ENCODE measurements around the gene ITGA3.
A peak's percentile ranks its signal among the peaks of the same experiment; 100 is the strongest.
"Not testable (repeated sequence)": the region's sequence is repeated elsewhere in the genome, so short reads cannot be mapped to it uniquely, and the experiment has no call there.

Gene ITGA3

GRCh38 chr17:50052241-50052796, 3.6 kb upstream of the ITGA3 start:
- DNase-seq (ENCODE audit: low spot score) = no peak

DNA sequence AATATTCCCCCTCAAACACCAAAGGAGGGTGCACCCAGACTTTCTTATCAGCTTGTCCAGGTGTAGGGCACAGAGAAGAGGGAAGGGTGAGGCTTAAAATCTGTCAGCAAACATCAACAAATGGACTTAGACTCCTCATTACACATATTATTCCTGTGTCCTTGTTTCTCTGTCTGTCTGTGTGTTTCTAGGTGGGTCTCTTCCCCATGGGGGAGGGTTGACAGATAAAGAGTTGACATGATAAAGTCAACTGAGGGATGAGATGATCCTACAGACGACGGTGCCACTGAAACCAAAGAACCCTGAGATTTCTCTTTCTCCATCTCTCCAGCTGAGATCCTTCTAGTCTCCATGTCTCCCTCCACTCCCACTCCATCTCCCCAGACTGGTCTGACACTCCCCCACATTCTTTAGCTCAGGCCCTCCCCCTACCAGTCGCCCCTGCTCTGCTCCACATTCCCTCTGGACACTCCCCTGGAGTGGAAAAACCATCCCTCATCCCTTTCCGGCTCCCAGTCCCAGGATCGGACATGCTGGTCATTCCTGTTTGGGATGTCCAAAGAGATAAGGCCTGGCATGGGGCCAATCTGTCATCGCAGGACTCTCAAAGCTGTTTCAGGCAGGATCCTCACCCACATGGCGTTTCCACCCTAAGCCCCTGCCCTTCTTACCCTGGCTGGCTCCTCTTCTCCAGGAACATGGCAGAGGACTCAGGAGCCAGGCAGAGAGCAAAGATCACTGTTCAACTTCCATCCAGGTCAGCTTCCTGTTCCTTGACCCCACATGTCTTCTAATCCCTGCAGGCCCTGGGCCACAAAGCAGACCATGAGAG, 2.9 kb upstream of the ITGA3 start:
- DNase-seq (ENCODE audit: low spot score) = no peak

GRCh38 chr17:50053654-50053960, 2.3 kb upstream of the ITGA3 start:
- DNase-seq (ENCODE audit: low spot score) = no peak

DNA sequence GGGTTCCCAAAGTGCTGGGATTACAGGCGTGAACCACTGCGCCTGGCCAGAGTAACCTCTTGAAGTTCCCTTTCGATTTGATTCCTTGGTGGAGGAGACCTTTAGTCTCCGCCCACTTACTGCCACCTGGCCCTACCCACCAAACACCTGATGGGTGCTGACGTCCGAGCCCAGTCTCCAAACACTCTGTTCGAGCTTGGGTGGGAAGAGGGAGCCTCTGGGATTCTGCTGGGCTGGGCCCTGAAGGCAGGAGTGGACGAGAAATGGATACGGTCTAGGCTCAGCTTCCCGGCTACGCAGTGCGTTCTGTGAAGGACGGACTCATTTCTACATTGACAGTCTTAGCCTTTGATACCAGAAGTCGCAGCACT, 870 bp upstream of the ITGA3 start:
- DNase-seq (ENCODE audit: low spot score) = peak; percentile 93

- DNase-seq (ENCODE audit: low spot score) = peak; percentile 84
These were observed 479 bp downstream of the ITGA3 start for GRCh38 chr17:50056217-50056960.

DNA sequence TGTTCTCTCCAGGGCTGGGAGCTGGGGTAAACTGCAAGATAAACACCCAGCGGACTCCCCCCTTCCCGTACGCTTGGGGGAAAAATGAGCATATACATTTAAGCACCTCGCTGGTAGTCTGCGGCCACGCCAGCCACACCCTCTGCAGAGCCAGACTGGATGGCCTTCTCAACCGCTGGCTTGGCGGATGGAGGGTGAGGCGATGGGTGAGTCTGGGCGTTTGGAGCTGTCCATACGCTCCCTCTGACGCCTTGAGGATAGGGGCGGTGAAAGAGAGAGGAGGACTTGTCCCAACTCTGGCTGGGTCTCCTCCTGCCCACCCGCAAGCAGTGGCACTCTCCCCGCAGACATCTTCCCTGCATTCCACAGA, 1.0 kb downstream of the ITGA3 start:
- DNase-seq (ENCODE audit: low spot score) = no peak

DNA sequence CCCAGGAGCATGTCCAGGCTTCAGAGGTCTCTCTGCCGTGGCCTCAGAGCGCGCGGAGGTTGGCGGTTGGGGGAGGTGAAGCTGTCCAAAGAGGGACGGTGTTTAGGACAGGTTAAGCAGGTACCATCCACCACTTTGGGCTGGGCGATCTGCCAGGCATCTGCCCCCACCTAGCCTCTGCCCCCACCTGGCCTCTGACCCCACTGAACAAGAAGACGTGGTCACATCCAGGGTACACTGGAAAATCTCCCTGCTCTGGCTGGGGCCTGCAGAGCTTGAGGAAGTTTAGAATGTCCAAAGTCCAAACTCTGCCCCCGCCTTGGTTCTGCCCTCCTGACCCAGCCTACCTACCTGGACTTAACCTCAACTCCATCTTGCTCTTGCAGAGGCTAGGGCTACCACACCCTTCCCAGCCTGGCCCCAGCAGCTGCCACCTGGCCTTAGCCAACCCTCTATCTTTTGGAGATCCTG, 1.6 kb downstream of the ITGA3 start:
- DNase-seq (ENCODE audit: low spot score) = no peak

GRCh38 chr17:50058296-50058953, 2.5 kb downstream of the ITGA3 start:
- DNase-seq (ENCODE audit: low spot score) = no peak

- no peak for DNase-seq (ENCODE audit: low spot score)
These were observed 3.3 kb downstream of the ITGA3 start for GRCh38 chr17:50059256-50059655.

DNA sequence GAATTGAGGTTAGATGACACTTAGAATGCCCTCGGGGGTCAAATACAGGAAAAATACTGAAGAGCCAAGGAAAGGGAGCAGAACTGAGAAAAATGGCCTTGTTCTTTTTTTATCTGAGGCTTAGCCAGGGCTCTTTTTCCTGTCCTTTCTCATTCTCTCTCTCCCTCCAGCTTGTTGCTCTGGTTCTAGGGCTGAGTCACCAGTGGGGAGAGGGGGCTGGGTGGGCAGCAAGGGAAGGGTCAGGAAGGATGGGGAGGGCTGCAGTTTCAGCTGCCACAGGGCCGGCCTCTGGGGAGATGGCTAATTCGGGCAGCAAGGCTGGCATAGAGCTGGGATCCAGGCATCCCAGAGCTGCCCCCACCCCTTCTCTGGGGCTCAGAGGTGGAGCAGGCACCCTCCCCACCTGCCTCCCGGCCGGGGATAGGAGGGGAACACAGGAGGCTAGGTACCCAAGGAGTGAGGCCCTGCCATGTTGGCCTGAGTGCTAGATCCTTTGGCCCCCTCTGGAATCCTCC, 3.9 kb downstream of the ITGA3 start:
- no peak for DNase-seq (ENCODE audit: low spot score)

- DNase-seq (ENCODE audit: low spot score) = no peak
These were observed 5.2 kb downstream of the ITGA3 start for GRCh38 chr17:50060951-50061712.

DNA sequence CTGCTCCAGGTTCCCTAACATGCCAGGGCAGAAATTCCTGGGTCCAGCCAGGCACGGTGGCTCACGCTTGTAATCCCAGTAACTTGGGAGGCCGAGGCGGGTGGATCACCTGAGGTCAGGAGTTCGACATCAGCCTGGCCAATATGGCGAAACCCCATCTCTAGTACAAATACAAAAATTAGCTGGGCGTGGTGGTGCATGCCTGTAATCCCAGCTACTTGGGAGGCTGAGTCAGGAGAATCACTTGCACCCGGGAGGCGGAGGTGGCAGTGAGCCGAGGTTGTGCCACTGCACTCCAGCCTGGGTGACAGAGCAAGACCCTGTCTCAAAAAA, 5.8 kb downstream of the ITGA3 start:
- DNase-seq (ENCODE audit: low spot score) = not testable (repeated sequence)

DNA sequence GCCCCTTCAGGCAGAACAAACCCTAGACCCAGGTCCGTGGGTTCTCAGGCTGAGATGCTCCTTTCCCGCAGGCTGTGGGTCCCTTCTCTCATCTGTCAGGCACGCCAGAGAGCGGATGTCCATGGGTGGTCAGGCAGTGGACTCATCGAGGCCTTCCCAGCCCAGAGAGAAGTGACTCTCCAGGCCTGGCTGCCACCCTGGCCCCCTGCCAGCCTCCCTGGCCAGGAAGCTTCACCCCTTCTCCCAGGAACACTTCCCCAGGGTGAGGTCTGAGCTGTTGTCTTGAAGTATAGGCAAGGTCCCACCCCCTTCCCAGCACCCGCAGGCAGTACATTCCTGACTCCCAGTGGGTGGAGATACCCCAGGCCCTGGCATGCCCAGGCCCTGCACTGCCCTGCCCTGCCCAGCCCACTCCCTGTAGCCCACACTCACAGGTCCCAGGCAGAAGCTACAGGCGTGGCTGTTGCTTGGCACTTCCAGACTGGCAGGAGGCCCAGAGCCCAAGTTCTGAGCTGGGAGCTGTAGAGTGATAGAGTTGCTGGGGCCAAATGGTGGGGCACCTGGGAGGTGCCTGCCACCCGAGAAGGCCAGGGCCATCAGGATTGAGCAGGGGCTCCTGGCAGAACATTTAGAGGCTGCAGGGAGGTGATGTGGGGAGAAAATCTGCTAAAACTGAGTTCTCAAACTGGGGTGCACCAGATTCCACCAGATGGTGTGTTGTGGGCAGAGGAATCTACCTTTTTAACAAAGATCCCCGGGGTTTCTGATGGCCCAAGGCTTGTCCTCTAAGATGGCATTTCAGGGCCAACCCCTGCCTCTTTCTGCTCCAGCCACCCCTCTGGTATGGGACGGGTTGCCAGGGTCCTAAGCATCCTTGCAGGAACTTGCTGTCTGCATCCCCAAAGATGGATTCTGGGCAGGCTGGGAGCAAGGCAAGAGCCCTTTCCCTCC, 6.7 kb downstream of the ITGA3 start:
- DNase-seq (ENCODE audit: low spot score) = peak; percentile 94

- no peak for DNase-seq (ENCODE audit: low spot score)
These were observed 7.8 kb downstream of the ITGA3 start for GRCh38 chr17:50063561-50064252.

DNA sequence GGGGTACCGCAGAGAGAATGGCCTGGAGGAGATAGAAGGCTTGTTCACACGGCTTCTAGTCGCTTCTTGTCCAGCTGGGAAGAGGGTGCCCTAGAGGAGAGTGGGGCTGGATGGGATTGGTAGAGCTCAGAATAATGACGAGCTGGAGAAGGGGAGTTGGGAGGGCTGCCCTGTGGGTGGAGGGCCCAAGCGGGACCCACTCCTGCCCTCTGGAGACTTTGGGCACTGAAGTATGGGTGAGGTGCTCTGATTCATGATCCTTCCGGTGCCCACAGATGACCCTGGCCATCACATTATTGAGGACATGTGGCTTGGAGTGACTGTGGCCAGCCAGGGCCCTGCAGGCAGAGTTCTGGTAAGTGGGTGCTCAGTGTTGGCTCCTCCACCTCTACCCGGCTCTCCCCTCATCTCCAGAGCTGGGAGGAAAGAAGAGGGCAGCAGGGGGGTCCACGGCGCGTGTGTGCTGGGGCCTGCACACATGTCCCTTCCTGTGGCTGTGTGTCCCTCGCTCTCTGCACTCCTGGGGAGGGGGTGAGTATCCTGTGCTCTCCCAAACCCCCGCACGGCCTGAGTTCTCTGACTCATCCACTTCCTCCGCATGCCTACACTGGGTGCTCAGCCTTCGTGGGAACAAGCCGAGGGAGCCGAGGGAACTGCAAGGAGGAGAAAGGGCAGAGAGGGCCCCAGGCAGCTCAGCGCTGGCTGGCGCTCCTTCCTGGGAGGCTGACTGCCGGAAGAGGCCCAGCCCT, 8.5 kb downstream of the ITGA3 start:
- DNase-seq (ENCODE audit: low spot score) = peak; percentile 91

DNA sequence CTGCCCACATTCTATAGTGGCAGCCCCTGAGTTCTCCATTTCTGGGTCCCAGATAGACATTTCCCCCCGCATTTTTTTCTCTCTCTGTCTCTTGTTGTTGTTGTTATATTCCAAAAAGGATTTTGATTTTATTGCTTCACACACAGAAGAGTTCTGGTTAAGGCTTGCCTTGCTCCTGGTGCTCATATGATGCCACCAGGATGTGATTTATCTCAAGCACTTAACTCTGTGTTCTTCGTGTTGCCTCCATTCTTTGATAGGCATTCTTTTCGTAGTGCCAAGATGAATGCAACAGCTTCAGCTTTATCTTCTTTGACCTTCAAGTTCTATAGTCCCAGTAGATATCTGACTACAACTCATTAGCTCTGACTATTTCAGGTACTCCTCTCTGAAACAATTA, 9.1 kb downstream of the ITGA3 start:
- no peak for DNase-seq (ENCODE audit: low spot score)

GRCh38 chr17:50066995-50067394, 11.1 kb downstream of the ITGA3 start:
- DNase-seq (ENCODE audit: low spot score) = no peak

DNA sequence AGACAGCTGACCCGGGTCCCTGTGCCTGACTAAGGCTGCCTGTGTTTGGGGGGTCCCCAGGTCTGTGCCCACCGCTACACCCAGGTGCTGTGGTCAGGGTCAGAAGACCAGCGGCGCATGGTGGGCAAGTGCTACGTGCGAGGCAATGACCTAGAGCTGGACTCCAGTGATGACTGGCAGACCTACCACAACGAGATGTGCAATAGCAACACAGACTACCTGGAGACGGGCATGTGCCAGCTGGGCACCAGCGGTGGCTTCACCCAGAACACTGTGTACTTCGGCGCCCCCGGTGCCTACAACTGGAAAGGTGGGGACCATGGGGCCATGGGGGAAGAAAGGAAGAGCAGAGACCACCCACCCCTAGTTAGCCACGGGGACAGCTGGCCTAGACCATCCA, 12.1 kb downstream of the ITGA3 start:
- no peak for DNase-seq (ENCODE audit: low spot score)

GRCh38 chr17:50070908-50071680, 15.2 kb downstream of the ITGA3 start:
- no peak for DNase-seq (ENCODE audit: low spot score)

Data from SW480 (cell line).